ENCODE data around the gene TNS1.

GRCh38 chr2:218006741-218007140 is 3.9 kb upstream of the TNS1 start:
- TF ChIP-seq CTCF (IDR thresholded peaks at IDR 0.05) (no peak), TCF7L2 (IDR thresholded peaks at IDR 0.05; ENCODE audit: low read depth, low read length) (no peak), POLR2AphosphoS5 (IDR thresholded peaks at IDR 0.05; ENCODE audit: low read depth, low read length) (no peak), REST (IDR thresholded peaks at IDR 0.05; ENCODE audit: insufficient read depth in 1 of 2, low read depth in 2 of 2, low read length in 1 of 2) (no peak)

All from Panc1 (cell line).